Ramos (cell line): Measurements from ENCODE around the gene RRP15.
"Not testable (repeated sequence)": the region's sequence is repeated elsewhere in the genome, so short reads cannot be mapped to it uniquely, and the experiment has no call there.

ENCODE experiments used
- in situ Hi-C: fragments of 300-500 bp; cut with MboI; formaldehyde crosslinking; loops from one replicate; pipeline ENCODE4 v1.14.3; 2022; ENCODE audit warnings: low sequenced_read_pairs; ENCODE audit not compliant: unreplicated experiment

The RRP15 gene

GRCh38 chr1:218294546-218294945 is 9.5 kb downstream of the RRP15 start:
- in situ Hi-C loops: no loop called here

DNA sequence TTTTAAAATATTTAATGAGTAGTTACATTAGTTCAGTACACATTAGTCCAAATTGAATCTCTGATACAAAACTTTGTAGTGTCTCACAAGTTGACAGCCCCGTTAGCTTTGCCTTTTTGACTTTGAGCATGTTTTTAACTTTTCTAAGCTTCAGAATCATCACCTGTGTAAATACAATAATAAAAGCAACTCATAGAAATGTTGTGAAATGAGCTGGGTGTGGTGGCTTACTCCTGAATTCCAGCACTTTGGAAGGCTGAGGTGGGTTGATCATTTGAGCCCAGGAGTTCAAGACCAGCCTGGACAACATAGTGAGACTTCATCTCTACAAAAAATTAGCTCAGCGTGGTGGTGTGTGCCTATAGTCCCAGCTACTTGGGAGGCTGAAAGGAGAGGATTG is 11.1 kb downstream of the RRP15 start:
- in situ Hi-C loops: no loop called here

GRCh38 chr1:218297461-218297860 is 12.4 kb downstream of the RRP15 start:
- in situ Hi-C loops: no loop called here

DNA sequence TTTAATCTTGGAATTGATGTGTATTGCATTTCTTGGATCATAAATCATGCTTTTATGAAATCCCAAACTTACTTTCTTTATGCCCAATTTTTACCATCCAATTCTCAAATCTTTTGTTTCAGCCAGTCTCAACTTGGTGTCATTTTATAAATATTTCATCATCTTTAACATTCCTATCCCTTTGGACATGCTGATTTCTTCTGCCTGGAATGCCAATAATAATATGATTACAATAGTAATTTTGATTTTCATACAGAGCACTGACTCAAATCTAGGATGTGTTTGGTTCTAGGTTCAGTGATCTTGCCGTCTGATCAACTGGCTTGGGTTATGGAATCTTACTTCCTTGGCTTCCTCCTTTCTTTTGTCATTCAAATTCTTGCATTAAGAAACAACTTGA is 12.8 kb downstream of the RRP15 start:
- in situ Hi-C loops: no loop called here

GRCh38 chr1:218298398-218298797 is 13.3 kb downstream of the RRP15 start:
- in situ Hi-C loops: no loop called here

GRCh38 chr1:218299416-218299815 is 14.3 kb downstream of the RRP15 start:
- in situ Hi-C loops: no loop called here

GRCh38 chr1:218301217-218301616 is 16.1 kb downstream of the RRP15 start:
- in situ Hi-C loops: no loop called here

DNA sequence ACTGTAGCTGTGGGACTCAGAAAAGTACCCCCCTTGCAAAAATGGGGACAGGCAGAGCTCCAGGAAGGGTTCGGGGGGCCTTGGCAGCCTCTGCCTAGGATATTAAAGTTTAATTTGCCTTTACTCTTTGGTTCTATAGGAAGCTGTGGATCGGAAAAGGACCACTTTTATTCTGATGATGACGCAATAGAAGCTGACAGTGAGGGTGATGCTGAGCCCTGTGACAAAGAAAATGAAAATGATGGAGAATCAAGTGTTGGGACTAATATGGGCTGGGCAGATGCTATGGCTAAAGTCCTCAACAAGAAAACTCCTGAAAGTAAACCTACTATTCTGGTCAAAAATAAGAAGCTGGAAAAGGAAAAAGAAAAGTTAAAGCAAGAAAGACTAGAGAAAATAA is 17.1 kb downstream of the RRP15 start:
- in situ Hi-C loops: no loop called here

GRCh38 chr1:218303176-218303879 is 18.2 kb downstream of the RRP15 start:
- in situ Hi-C loops: no loop called here

GRCh38 chr1:218304281-218305039 is 19.4 kb downstream of the RRP15 start:
- in situ Hi-C loops: no loop called here

DNA sequence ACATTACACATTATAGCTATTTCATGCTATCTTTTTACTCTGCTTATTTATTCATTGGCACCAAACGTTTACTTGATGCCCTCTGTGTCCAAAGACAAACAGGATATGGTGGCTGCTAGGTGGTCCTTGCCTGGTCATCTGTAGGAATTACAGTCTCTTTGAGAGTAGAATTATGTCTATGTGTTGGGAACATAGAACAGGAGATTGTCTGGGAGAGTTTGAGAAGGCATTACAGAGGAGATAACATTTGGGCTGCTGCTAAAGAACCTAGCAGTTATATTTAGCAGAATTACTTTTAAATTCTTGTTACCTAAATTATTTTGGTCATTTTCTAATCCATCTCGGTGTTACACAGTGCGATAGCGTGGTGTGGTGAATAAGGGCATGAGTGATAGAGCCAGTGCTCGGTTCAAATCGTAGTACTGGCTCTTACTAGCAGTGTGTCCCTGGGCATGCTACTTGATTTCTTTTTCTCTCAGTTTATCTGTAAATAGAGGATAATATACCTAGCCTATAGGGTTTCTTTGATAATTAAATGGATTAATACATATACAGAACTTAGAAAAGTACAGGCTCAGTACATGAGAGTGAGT is 20.5 kb downstream of the RRP15 start:
- in situ Hi-C loops: no loop called here

GRCh38 chr1:218312509-218312908 is 27.4 kb downstream of the RRP15 start:
- in situ Hi-C loops: no loop called here

DNA sequence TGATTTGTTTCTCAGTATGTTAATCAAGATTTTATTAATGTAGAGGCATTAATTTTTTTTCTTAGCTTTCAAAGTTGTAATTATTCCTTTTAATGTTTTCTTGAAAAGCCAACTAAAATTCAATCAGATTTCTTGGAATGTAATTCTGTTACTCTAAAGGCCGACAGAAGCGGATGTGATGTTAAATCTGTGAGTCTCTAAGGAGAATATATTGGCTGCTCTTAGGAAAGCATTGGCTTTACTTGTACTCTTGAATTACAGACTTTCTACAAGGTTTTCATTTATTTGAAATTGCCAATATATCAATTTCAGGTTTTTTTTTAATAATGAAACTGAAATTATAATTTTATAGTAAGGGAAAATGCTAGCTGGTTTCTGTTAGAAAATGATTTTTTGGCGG is 29.2 kb downstream of the RRP15 start:
- in situ Hi-C loops: no loop called here

- in situ Hi-C loops: no loop called here
Measured at GRCh38 chr1:218315638-218316037, 30.5 kb downstream of the RRP15 start.

DNA sequence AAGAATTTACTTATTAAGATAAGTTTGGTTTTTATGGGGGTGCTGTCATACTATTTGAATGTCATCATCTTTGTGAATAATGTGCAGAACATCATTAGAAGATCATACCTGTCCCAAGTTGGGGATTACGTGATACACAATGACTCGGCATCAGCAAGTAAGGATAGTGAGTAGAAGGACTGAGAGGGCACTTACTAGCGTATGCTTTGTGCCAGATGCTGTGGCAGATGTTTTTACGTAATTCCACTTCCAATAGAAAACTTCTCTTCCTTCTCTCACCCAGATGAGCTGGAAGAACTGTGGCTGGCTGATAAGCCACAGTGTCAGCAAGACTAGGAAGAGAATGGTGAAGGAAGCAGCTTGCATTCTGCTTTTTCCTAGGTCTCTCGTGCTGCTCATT is 32.0 kb downstream of the RRP15 start:
- in situ Hi-C loops: no loop called here

DNA sequence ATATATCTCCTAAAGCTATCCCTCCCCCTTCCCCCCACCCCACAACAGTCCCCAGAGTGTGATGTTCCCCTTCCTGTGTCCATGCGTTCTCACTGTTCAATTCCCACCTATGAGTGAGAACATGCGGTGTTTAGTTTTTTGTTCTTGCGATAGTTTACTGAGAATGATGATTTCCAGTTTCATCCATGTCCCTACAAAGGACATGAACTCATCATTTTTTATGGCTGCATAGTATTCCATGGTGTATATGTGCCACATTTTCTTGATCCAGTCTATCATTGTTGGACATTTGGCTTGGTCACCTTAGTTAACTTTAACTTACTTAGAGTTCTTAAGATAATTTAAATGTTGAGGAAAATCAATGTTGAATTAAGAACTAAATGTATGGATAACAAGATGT is 35.1 kb downstream of the RRP15 start:
- in situ Hi-C loops: not testable (repeated sequence)

DNA sequence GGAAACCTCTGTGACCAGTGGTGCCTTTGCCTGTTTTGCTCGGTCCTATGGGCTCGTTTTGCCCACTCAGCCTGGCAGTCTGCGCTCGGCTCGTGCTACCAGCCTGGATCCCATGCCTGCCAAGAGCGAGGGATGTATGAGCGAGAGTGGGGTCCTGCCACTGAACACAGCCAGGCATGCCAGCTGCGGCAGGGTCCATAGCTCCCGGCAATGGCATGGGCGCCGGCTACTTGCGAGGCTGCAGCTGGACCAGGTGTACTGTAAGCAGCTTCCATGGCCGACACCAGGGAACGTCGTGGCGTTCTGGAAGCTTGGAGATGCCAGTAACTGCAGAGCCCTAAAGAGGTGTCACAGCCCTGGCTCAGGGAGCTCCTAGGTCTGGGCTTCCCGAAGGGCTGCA is 37.7 kb downstream of the RRP15 start:
- in situ Hi-C loops: no loop called here

- in situ Hi-C loops: no loop called here
Measured at GRCh38 chr1:218323568-218324225, 38.6 kb downstream of the RRP15 start.

DNA sequence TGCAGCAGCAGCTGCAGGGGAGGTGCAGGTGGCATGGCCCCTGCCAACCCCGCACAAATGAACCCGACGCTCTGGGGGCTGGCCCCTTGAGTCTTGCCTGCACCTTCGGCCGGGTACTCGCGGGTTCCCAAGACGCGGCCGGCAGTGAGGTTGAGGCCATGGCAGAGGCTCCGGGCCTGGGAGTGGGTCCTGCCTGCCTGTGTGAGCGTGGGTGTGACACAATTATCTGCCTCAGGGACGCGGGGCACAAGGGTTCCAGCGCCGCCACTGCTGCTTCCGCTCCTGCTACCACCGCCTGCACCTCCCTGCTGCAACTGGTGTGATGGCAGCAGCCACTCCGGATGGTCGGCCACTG is 39.1 kb downstream of the RRP15 start:
- in situ Hi-C loops: no loop called here

GRCh38 chr1:218328769-218329168 is 43.7 kb downstream of the RRP15 start:
- in situ Hi-C loops: loop anchor here (25.0 kb wide), 2 partner anchors 1059 to 1484 kb away; no protein-coding TSS in a partner anchor

GRCh38 chr1:218330043-218330623 is 45.0 kb downstream of the RRP15 start:
- in situ Hi-C loops: loop anchor here (25.0 kb wide), 2 partner anchors 1057 to 1482 kb away; no protein-coding TSS in a partner anchor
